ENCODE data around the gene LAMA5. TPM values are rescaled to one million over a fixed set of nuclear protein-coding genes. Genes with fewer than 3 reads are reported as not detected.

The LAMA5 gene
- total RNA-seq, 2 donors from 2014 or later = 170 to 272 TPM

GRCh38 chr20:62404761-62405107 lies 37.6 kb upstream of the LAMA5 start:
- WGBS = 95% methylated on average over 7 of the region's 12 CpGs

GRCh38 chr20:62404112-62404665 lies 37.1 kb upstream of the LAMA5 start:
- 91% methylated on average over 9 of the region's 9 CpGs for WGBS
- Histone ChIP-seq H3K36me3 (no peaks in the 10 kb centered on the region), H3K4me1 (replicated peaks) (peaks cover 16% of the 10 kb centered on the region), H3K9me3 (no peaks in the 10 kb centered on the region), H3K4me3 (no peak overlapping the region), H3K27me3 (replicated peaks; ENCODE audit: insufficient read depth) (no peaks in the 10 kb centered on the region), H3K27ac (no peak overlapping the region)
- DNase-seq (ENCODE audit: low spot score) = no peak
- TF ChIP-seq POLR2AphosphoS5 (IDR thresholded peaks at IDR 0.05) (no peak), CTCF (IDR thresholded peaks at IDR 0.05) (no peak), POLR2A (IDR thresholded peaks at IDR 0.05) (no peak)
- intact Hi-C loops (cut with DNase I) = no loop called here

More at GRCh38 chr20:62404761-62405107, 37.6 kb upstream of the LAMA5 start:
- H3K27me3 ChIP-seq (replicated peaks; ENCODE audit: insufficient read depth) = no peaks in the 10 kb centered on the region
- intact Hi-C loops (cut with DNase I) = loop anchor here (5.0 kb wide), 1 partner anchor 213 kb away; no protein-coding TSS in a partner anchor
- no peak overlapping the region for H3K27ac ChIP-seq
- peaks cover 16% of the 10 kb centered on the region for H3K4me1 ChIP-seq (replicated peaks)
- H3K9me3 ChIP-seq = no peaks in the 10 kb centered on the region
- no peaks in the 10 kb centered on the region for H3K36me3 ChIP-seq
- TF ChIP-seq POLR2AphosphoS5 (IDR thresholded peaks at IDR 0.05) (no peak), CTCF (IDR thresholded peaks at IDR 0.05) (no peak), POLR2A (IDR thresholded peaks at IDR 0.05) (no peak)
- no peak overlapping the region for H3K4me3 ChIP-seq
- DNase-seq (ENCODE audit: low spot score) = no peak

- WGBS = 79% methylated on average over 13 of the region's 13 CpGs
- H3K36me3 ChIP-seq = no peaks in the 10 kb centered on the region
- no peaks in the 10 kb centered on the region for H3K27me3 ChIP-seq (replicated peaks; ENCODE audit: insufficient read depth)
- intact Hi-C loops (cut with DNase I) = no loop called here
- H3K4me1 ChIP-seq (replicated peaks) = peaks cover 16% of the 10 kb centered on the region
- no peak overlapping the region for H3K4me3 ChIP-seq
- no peak for DNase-seq (ENCODE audit: low spot score)
- TF ChIP-seq POLR2A (IDR thresholded peaks at IDR 0.05) (no peak), POLR2AphosphoS5 (IDR thresholded peaks at IDR 0.05) (no peak), CTCF (IDR thresholded peaks at IDR 0.05) (no peak)
- H3K9me3 ChIP-seq = no peaks in the 10 kb centered on the region
- no peak overlapping the region for H3K27ac ChIP-seq
These were observed 36.2 kb upstream of the LAMA5 start for GRCh38 chr20:62403331-62403730.

- Histone ChIP-seq H3K27ac (no peak overlapping the region), H3K36me3 (no peaks in the 10 kb centered on the region), H3K4me1 (replicated peaks) (peaks cover 14% of the 10 kb centered on the region), H3K9me3 (no peaks in the 10 kb centered on the region), H3K27me3 (replicated peaks; ENCODE audit: insufficient read depth) (no peaks in the 10 kb centered on the region), H3K4me3 (no peak overlapping the region)
- no peak for DNase-seq (ENCODE audit: low spot score)
- WGBS = 90% methylated on average over 23 of the region's 23 CpGs
- TF ChIP-seq POLR2A (IDR thresholded peaks at IDR 0.05) (no peak), POLR2AphosphoS5 (IDR thresholded peaks at IDR 0.05) (no peak), CTCF (IDR thresholded peaks at IDR 0.05) (no peak)
- intact Hi-C loops (cut with DNase I) = no loop called here
These were observed 35.5 kb upstream of the LAMA5 start for GRCh38 chr20:62402456-62403150.

GRCh38 chr20:62401331-62401779 lies 34.2 kb upstream of the LAMA5 start:
- H3K9me3 ChIP-seq = no peaks in the 10 kb centered on the region
- no peak for TF ChIP-seq CTCF (IDR thresholded peaks at IDR 0.05)
- TF ChIP-seq POLR2AphosphoS5 (IDR thresholded peaks at IDR 0.05) = no peak
- H3K27ac ChIP-seq = no peak overlapping the region
- WGBS = 85% methylated on average over 21 of the region's 21 CpGs
- DNase-seq (ENCODE audit: low spot score) = no peak
- no peaks in the 10 kb centered on the region for H3K36me3 ChIP-seq
- intact Hi-C loops (cut with DNase I) = no loop called here
- H3K4me3 ChIP-seq = no peak overlapping the region
- peaks cover 7% of the 10 kb centered on the region for H3K4me1 ChIP-seq (replicated peaks)
- H3K27me3 ChIP-seq (replicated peaks; ENCODE audit: insufficient read depth) = no peaks in the 10 kb centered on the region

Data from prostate gland (tissue), 2 donors.